SK-N-SH (cell line): ENCODE data around the gene FADD. TPM values are rescaled to one million over a fixed set of nuclear protein-coding genes. Genes with fewer than 3 reads are reported as not detected.

Experiments used
- CTCF ChIA-PET: fragments of 300-600, 350-600 bp; formaldehyde crosslinking; extraction: SDS; loops from one replicate; lab custom pipeline; 2021; lab: Yijun Ruan, JAX
- POLR2A ChIA-PET: fragments of 350-600 bp; sonication (Branson Sonifier 250); formaldehyde crosslinking; extraction: SDS; loops from one replicate; lab custom pipeline; 2020; ENCODE audit warnings: antibody characterized with exemption, inconsistent platforms; lab: Yijun Ruan, JAX
- DNase-seq: peaks from one replicate; pipeline ENCODE4 v3.0.0; 2012
- H2AFZ ChIP-seq: fragments of 200-600 bp; sonication (generic); 2 replicates; pipeline ENCODE4 v1.8.1; 2016; ENCODE audit warnings: antibody characterized with exemption, mild to moderate bottlenecking, low read depth
- H3F3A ChIP-seq: fragments of 200-600 bp; sonication (generic); replicated peaks from 2 replicates; pipeline ENCODE3; 2016; ENCODE audit warnings: antibody characterized with exemption, mild to moderate bottlenecking; ENCODE audit not compliant: insufficient read depth
- H3K27ac ChIP-seq, 2 experiments: fragments of 200-500 bp in 1 of 2; fragments of 200-600 bp in 1 of 2; sonication (Bioruptor generic) in 1 of 2; sonication (generic), shearing (Covaris generic) in 1 of 2; 2 replicates each; pipeline versions ENCODE4 v1.5.1 to v1.6.1; 2014 to 2016; ENCODE audit warnings: low read depth in 2 of 2, inconsistent platforms in 1 of 2, low read length in 1 of 2, mild to moderate bottlenecking in 1 of 2, mixed read lengths in 1 of 2
- H3K27me3 ChIP-seq: fragments of 200-600 bp; sonication (generic), shearing (Covaris generic); 2 replicates; pipeline ENCODE4 v1.6.1; 2016; ENCODE audit warnings: mixed run types; ENCODE audit not compliant: insufficient read depth
- H3K36me3 ChIP-seq, 2 experiments: fragments of 200-500 bp in 1 of 2; fragments of 200-600 bp in 1 of 2; sonication (Bioruptor generic) in 1 of 2; sonication (generic) in 1 of 2; replicated peaks in 1 of 2; 2 replicates each; pipeline versions ENCODE3 to v1.5.1; 2014 to 2016; ENCODE audit warnings: low read length in 1 of 2, mild to moderate bottlenecking in 1 of 2; ENCODE audit not compliant: insufficient read depth in 2 of 2, control insufficient read depth in 1 of 2
- H3K4me1 ChIP-seq, 2 experiments: fragments of 200-500 bp in 1 of 2; fragments of 200-600 bp in 1 of 2; sonication (Bioruptor generic) in 1 of 2; sonication (generic), shearing (Covaris generic) in 1 of 2; 2 replicates each; pipeline versions ENCODE4 v1.5.1 to v1.6.1; 2014 to 2016; ENCODE audit warnings: low read depth in 1 of 2, low read length in 1 of 2, mixed run types in 1 of 2; ENCODE audit not compliant: insufficient read depth in 2 of 2, control insufficient read depth in 1 of 2
- H3K4me2 ChIP-seq: fragments of 200-600 bp; sonication (generic), shearing (Covaris generic); 2 replicates; pipeline ENCODE4 v1.6.1; 2017; ENCODE audit warnings: mixed run types
- H3K4me3 ChIP-seq, 2 experiments: fragments of 200-500 bp in 1 of 2; fragments of 200-600 bp in 1 of 2; sonication (Bioruptor generic) in 1 of 2; sonication (generic), shearing (Covaris generic) in 1 of 2; 2 replicates each; pipeline versions ENCODE4 v1.5.1 to v1.8.1; 2014 to 2016; ENCODE audit warnings: low read depth in 2 of 2, inconsistent platforms in 1 of 2, low read length in 1 of 2, mild to moderate bottlenecking in 1 of 2, mixed read lengths in 1 of 2, moderate library complexity in 1 of 2
- H3K79me2 ChIP-seq: fragments of 200-600 bp; sonication (generic); 2 replicates; pipeline ENCODE4 v1.8.1; 2017; ENCODE audit warnings: mild to moderate bottlenecking; ENCODE audit not compliant: insufficient read depth
- H3K9ac ChIP-seq: fragments of 200-600 bp; sonication (generic); 2 replicates; pipeline ENCODE4 v1.6.1; 2017; ENCODE audit warnings: mixed run types
- H3K9me2 ChIP-seq: fragments of 200-600 bp; sonication (generic); 2 replicates; pipeline ENCODE4 v1.6.1; 2017; ENCODE audit warnings: mixed run types
- H3K9me3 ChIP-seq: fragments of 200-600 bp; sonication (generic); 2 replicates; pipeline ENCODE4 v1.6.1; 2017; ENCODE audit warnings: mixed run types, mild to moderate bottlenecking, moderate library complexity
- H4K20me1 ChIP-seq: fragments of 200-600 bp; sonication (generic); 2 replicates; pipeline ENCODE4 v1.6.1; 2017; ENCODE audit warnings: mild to moderate bottlenecking, mixed run types; ENCODE audit not compliant: insufficient read depth
- CHD2 ChIP-seq: fragments of 150-350 bp; IDR thresholded peaks from 2 replicates; pipeline ENCODE4 v1.6.1; 2018; ENCODE audit warnings: low read length; ENCODE audit not compliant: partially characterized antibody
- FOXM1 ChIP-seq: IDR thresholded peaks from 2 replicates; pipeline ENCODE4 v1.4.0; 2012; ENCODE audit warnings: low read depth, mild to moderate bottlenecking
- MEF2A ChIP-seq: IDR thresholded peaks from 2 replicates; pipeline ENCODE4 v1.4.0; 2012; ENCODE audit warnings: low read depth, borderline replicate concordance
- MXI1 ChIP-seq: IDR thresholded peaks from 2 replicates; pipeline ENCODE4 v1.6.1; 2012; ENCODE audit warnings: mild to moderate bottlenecking, low read depth, low read length, improper control_type of control experiment
- NRF1 ChIP-seq: IDR thresholded peaks from 2 replicates; pipeline ENCODE4 v1.6.1; 2012; ENCODE audit warnings: low read depth, mild to moderate bottlenecking, low read length
- POLR2AphosphoS5 ChIP-seq: IDR thresholded peaks from 2 replicates; pipeline ENCODE4 v1.6.1; 2012; ENCODE audit warnings: low read depth, low read length
- RAD21 ChIP-seq: IDR thresholded peaks from 2 replicates; pipeline ENCODE4 v1.6.1; 2012; ENCODE audit warnings: mild to moderate bottlenecking, low read length
- RCOR1 ChIP-seq: fragments of 150-350 bp; IDR thresholded peaks from 2 replicates; pipeline ENCODE4 v1.6.1; 2017; ENCODE audit warnings: antibody characterized with exemption, low read length
- RFX5 ChIP-seq: IDR thresholded peaks from 2 replicates; pipeline ENCODE4 v1.6.1; 2012; ENCODE audit warnings: mild to moderate bottlenecking, improper control_type of control experiment, low read length
- RXRA ChIP-seq: IDR thresholded peaks from 2 replicates; pipeline ENCODE4 v1.4.0; 2012; ENCODE audit warnings: low read depth, mild to moderate bottlenecking, borderline replicate concordance
- WGBS: methylation state at CpG from one replicate; pipeline ENCODE4 v1.1.6; 2017; ENCODE audit warnings: low lambda C conversion rate; 5-methylcytosine and 5-hydroxymethylcytosine counted together
- polyA plus RNA-seq, 3 experiments: library from polyadenylated mRNA; depleted of rRNA; stranded (reverse); fragments of >200 nt; gene quantifications; 2 replicates each; pipeline ENCODE4 v1.2.3, GENCODE V29; 2012
- TF ChIP-seq, protein P1 (sequence below): IDR thresholded peaks from 2 replicates; pipeline ENCODE4 v1.4.0; 2012; ENCODE audit warnings: low read depth
- TF ChIP-seq, protein P2 (sequence below): fragments of 150-350 bp; IDR thresholded peaks from 2 replicates; pipeline ENCODE4 v1.6.1; 2017; ENCODE audit warnings: antibody characterized with exemption, low read length, low read depth, borderline replicate concordance
- TF ChIP-seq, protein P3 (sequence below): fragments of 200-600 bp; sonication (generic); IDR thresholded peaks from 2 replicates; pipeline ENCODE4 v1.6.1; 2017; ENCODE audit warnings: antibody characterized with exemption, mild to moderate bottlenecking, moderate library complexity
- TF ChIP-seq, protein P4 (sequence below): IDR thresholded peaks from 2 replicates; pipeline ENCODE4; 2012
- TF ChIP-seq, protein P5 (sequence below): IDR thresholded peaks from 2 replicates; pipeline ENCODE4 v1.6.1; 2012; ENCODE audit warnings: mild to moderate bottlenecking, low read depth, low read length, moderate library complexity
- TF ChIP-seq, protein P6 (sequence below): fragments of 150-350 bp; IDR thresholded peaks from 2 replicates; pipeline ENCODE4 v1.6.1; 2016; ENCODE audit warnings: mild to moderate bottlenecking, low read depth, low read length

FADD gene
- polyA plus RNA-seq, 1 of the 3 experiments (the other 2 are of a cell fraction) = 23.8 TPM

DNA sequence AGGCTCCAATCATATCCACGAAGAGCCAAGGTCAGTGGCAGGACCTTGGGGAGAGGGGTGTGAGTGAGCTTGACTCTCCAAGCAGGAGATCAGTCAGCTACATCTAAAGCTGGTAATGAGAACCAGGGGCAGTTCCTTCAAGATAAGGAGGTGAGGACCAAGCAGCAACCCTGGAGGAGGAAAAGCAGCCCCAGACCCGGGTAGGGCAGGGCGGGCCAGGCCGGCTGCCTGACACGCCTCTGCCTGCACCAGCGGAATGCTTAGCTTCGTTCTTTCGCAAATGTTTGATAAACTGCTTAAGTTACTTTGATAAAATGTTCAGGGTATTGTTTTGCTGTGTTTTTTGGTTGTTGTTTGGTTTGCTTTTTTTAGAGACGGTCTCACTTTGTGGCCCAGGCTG, 18.7 kb upstream of the FADD start:
- ChIA-PET CTCF (interaction anchor here (1.0 to 2.9 kb wide), 4 partner anchors 12 to 480 kb away, joined by 3 to 21 read pairs (median 8); no protein-coding TSS in a partner anchor), POLR2A (no interaction called here)
- Histone ChIP-seq H3K36me3 (no peaks in the 10 kb centered on the region), H3K9me2 (no peaks in the 10 kb centered on the region), H3K4me3 (no peak overlapping the region), H2AFZ (no peak overlapping the region), H3K4me2 (no peak overlapping the region), H3K4me1 (no peaks in the 10 kb centered on the region), H3K27ac (no peak overlapping the region), H3K9me3 (no peaks in the 10 kb centered on the region), H3F3A (no peaks in the 10 kb centered on the region), H3K27me3 (peaks cover 14% of the 10 kb centered on the region), H4K20me1 (no peaks in the 10 kb centered on the region), H3K9ac (no peak overlapping the region), H3K79me2 (no peaks in the 10 kb centered on the region)
- 70% methylated on average over 9 of the region's 9 CpGs for WGBS
- DNase-seq = no peak
- TF ChIP-seq RAD21 (no peak), CHD2 (no peak), FOXM1 (no peak), RCOR1 (no peak), RXRA (no peak), POLR2AphosphoS5 (no peak), NRF1 (no peak), MEF2A (no peak), RFX5 (no peak), MXI1 (no peak)
- TF ChIP-seq, protein P1, sequence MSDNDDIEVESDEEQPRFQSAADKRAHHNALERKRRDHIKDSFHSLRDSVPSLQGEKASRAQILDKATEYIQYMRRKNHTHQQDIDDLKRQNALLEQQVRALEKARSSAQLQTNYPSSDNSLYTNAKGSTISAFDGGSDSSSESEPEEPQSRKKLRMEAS = no peak
- TF ChIP-seq, protein P2, sequence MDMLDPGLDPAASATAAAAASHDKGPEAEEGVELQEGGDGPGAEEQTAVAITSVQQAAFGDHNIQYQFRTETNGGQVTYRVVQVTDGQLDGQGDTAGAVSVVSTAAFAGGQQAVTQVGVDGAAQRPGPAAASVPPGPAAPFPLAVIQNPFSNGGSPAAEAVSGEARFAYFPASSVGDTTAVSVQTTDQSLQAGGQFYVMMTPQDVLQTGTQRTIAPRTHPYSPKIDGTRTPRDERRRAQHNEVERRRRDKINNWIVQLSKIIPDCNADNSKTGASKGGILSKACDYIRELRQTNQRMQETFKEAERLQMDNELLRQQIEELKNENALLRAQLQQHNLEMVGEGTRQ = no peak
- TF ChIP-seq, protein P3, sequence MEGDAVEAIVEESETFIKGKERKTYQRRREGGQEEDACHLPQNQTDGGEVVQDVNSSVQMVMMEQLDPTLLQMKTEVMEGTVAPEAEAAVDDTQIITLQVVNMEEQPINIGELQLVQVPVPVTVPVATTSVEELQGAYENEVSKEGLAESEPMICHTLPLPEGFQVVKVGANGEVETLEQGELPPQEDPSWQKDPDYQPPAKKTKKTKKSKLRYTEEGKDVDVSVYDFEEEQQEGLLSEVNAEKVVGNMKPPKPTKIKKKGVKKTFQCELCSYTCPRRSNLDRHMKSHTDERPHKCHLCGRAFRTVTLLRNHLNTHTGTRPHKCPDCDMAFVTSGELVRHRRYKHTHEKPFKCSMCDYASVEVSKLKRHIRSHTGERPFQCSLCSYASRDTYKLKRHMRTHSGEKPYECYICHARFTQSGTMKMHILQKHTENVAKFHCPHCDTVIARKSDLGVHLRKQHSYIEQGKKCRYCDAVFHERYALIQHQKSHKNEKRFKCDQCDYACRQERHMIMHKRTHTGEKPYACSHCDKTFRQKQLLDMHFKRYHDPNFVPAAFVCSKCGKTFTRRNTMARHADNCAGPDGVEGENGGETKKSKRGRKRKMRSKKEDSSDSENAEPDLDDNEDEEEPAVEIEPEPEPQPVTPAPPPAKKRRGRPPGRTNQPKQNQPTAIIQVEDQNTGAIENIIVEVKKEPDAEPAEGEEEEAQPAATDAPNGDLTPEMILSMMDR = no peak
- TF ChIP-seq, protein P4, sequence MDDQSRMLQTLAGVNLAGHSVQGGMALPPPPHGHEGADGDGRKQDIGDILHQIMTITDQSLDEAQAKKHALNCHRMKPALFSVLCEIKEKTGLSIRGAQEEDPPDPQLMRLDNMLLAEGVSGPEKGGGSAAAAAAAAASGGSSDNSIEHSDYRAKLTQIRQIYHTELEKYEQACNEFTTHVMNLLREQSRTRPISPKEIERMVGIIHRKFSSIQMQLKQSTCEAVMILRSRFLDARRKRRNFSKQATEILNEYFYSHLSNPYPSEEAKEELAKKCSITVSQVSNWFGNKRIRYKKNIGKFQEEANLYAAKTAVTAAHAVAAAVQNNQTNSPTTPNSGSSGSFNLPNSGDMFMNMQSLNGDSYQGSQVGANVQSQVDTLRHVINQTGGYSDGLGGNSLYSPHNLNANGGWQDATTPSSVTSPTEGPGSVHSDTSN = no peak
- TF ChIP-seq, protein P5, sequence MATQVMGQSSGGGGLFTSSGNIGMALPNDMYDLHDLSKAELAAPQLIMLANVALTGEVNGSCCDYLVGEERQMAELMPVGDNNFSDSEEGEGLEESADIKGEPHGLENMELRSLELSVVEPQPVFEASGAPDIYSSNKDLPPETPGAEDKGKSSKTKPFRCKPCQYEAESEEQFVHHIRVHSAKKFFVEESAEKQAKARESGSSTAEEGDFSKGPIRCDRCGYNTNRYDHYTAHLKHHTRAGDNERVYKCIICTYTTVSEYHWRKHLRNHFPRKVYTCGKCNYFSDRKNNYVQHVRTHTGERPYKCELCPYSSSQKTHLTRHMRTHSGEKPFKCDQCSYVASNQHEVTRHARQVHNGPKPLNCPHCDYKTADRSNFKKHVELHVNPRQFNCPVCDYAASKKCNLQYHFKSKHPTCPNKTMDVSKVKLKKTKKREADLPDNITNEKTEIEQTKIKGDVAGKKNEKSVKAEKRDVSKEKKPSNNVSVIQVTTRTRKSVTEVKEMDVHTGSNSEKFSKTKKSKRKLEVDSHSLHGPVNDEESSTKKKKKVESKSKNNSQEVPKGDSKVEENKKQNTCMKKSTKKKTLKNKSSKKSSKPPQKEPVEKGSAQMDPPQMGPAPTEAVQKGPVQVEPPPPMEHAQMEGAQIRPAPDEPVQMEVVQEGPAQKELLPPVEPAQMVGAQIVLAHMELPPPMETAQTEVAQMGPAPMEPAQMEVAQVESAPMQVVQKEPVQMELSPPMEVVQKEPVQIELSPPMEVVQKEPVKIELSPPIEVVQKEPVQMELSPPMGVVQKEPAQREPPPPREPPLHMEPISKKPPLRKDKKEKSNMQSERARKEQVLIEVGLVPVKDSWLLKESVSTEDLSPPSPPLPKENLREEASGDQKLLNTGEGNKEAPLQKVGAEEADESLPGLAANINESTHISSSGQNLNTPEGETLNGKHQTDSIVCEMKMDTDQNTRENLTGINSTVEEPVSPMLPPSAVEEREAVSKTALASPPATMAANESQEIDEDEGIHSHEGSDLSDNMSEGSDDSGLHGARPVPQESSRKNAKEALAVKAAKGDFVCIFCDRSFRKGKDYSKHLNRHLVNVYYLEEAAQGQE = no peak
- TF ChIP-seq, protein P6, sequence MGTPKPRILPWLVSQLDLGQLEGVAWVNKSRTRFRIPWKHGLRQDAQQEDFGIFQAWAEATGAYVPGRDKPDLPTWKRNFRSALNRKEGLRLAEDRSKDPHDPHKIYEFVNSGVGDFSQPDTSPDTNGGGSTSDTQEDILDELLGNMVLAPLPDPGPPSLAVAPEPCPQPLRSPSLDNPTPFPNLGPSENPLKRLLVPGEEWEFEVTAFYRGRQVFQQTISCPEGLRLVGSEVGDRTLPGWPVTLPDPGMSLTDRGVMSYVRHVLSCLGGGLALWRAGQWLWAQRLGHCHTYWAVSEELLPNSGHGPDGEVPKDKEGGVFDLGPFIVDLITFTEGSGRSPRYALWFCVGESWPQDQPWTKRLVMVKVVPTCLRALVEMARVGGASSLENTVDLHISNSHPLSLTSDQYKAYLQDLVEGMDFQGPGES = no peak
